GM21447 (cell line): ENCODE results near the gene ADAM33.

ENCODE experiments used
- ATAC-seq: cut with Tn5 transposase; IDR thresholded peaks from one replicate; pipeline ENCODE4 v1.9.1; 2021; ENCODE audit not compliant: unreplicated experiment

The ADAM33 gene

GRCh38 chr20:3652221-3652620 lies 29.6 kb downstream of the ADAM33 start:
- no peak for ATAC-seq

DNA sequence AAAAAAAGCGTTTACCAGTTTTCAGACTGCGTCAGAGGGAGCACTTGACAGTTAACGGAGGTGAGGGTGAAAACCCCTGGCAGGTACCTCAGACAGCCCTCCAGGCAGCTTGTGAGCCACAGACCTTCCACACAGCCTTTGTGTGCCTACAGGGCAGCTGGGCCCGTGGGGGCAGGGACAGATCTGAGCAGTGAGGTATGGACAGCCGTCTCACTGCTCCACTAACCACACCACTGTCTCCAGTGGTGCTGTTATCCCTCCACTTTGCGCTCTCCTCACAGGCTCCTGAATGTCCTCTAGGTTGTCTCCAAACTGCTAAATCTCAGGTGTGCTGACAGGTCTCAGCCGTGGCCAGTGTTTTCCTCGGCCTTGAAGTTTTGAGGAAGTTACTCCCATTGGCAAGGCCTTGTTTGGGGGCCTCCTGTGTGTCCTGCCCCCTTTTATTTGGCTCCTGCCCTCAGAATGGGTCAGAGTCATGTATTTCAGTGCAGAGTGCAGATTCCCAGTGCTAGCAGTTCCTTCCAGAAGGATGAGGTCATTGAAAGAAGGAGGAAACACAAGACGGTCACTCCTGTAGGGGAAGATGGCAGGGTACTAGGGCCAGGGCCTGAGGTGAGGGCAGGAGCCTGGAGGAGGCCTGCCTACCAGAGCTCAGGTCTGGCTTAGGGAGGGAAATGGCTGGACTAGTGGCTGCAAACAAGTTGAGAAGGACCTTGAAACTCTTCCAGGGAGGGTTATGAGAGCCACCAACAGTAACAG lies 30.4 kb downstream of the ADAM33 start:
- ATAC-seq = no peak

DNA sequence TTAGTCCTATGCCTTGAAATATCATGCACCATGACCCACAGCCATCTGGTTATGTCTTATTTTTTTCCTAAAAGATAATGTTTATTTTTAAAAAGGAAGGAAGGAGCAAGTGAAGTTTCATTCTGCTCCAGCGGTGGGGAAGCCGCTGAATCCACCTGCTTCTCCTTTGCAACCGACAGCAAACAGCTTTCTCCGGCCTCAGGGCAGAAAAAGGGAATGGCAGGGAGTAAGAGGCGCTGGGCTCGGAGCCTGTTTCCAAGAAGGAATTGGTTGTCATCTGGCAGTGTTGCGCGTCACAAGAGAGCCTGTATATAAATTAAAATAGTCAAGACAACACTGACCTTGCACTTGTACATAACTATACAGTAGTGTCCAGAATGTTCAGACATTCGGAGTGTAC lies 32.9 kb downstream of the ADAM33 start:
- ATAC-seq = no peak

DNA sequence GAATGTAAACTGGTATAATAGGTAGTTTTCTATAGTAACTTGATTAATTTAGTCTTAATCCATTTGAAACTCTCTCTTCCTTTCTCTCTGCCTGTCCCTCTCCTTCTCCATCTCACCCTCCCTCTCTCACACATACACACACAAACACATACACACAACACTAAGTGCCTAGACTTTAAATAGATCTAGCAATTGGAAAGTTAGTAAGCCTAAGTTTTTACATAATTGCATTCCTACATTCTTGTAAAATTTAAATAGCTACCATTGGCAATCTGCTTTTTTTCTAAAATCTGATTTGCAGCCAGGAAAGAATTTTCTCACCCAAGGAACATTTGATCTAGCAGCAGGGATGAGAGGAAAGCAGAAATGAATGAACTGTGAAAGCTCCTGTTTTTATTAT lies 34.3 kb downstream of the ADAM33 start:
- no peak for ATAC-seq

- ATAC-seq = no peak
Observed at GRCh38 chr20:3646651-3647050, 35.2 kb downstream of the ADAM33 start.

GRCh38 chr20:3646067-3646440 lies 35.8 kb downstream of the ADAM33 start:
- no peak for ATAC-seq

DNA sequence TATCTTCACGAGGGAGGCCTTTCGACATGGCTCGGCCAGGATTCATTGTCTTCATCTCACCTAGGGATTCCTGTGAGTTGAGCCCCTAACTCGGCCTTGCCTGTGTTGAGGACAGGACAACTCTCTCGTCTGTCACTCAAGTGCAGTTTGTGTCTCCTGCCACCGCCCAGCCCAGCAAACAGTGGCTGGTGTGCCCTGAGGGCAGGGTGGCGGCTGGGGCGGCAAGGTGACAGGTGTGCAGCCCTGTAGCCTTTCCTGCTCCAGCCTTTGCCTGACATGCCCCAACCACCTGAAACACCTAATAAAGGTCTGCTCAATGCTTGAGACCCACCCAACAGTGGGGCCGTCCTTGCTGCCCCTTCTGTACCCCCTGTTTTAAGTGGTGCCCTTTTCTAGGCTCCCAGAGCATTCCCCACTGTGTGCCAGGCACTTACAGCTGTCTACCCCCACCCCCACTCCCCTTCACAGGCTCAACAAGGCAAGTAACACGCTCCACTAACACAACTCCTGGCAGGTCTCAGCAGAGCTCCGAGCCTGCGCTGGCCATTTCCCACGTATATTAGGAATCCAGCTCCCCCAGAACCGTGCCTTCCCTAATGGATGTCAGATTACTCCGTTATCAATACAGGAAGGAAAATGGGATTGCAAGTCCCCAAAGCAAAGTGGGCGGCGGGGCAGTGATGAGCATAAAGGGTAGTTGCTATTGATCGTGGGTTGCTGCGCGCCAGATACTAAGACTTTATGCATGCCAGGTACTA lies 36.3 kb downstream of the ADAM33 start:
- ATAC-seq = no peak

DNA sequence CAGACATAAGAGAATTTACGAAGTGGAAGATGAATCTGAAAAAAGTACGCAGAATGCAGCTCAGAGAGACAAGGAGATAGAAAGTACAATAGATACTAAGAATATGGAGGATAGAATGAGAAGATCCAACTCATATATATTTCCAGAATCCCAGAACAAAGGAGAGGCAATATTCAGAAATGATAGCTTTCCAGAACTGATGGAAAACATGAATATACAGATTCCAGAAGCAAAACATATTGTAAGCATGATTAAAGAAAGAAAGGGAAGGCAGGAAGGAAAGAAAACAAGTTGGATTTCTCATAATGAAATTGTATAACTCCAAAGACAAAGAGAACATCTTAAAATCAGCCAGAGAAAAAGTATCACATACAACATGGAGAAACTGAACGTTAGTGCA lies 41.6 kb downstream of the ADAM33 start:
- ATAC-seq = no peak

- no peak for ATAC-seq
Observed at GRCh38 chr20:3635346-3635745, 46.5 kb downstream of the ADAM33 start.

DNA sequence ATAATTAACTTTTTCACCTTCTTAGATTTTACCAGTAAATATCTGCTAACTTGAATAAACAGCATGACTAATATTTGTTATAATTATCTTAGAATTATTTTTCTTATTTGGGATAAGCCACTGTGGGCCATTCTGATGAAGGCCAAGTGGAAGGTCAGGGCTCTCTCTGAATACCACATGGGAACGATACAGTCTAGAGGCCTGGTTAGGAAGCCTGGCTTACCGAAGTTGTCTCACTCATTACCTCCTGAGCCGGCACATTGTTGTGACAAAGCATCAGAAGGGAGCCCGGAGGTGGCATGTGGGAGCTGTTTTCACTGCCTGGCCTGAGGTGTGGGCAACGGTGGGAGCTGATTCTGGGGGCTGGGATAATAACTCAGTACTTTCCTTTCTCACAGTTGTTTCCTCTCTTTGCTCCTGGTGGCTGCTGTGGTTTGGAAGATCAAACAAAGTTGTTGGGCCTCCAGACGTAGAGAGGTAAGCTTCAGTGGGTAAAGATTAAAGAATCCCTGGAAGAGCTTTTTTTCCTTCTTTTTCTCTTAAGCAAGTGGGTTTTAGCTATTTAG lies 47.8 kb downstream of the ADAM33 start:
- ATAC-seq = no peak

DNA sequence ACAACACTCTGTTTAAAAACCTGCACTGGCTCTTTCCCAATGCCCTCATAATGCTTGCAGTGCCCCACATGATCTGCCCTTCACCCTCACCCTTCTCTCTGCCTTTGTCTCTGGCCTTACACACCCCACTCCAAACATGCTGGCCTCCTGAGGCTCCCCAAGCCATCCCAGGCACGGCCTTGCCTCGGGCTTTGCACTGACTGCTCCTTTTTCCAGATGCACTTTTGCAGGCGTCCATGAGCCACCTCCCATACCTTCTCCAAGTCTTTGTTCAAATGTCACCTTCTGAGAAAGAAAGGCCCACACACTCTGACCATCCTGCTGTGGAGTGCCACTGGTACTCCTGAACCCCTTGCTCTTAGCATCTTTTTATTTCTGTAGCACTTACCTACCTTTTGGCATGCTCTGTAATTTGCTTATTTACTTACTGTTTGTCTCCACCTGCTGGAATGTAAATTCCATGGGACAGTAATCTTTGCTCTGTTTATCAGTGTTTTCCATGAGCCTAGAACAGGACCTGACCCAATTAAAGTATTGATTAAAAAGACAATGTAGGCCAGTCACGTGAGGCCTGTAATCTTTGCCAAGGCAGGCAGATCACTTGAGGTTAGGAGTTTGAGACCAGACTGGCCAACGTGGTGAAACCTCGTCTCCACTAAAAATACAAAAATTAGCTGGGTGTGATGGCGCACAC lies 49.4 kb downstream of the ADAM33 start:
- ATAC-seq = no peak

DNA sequence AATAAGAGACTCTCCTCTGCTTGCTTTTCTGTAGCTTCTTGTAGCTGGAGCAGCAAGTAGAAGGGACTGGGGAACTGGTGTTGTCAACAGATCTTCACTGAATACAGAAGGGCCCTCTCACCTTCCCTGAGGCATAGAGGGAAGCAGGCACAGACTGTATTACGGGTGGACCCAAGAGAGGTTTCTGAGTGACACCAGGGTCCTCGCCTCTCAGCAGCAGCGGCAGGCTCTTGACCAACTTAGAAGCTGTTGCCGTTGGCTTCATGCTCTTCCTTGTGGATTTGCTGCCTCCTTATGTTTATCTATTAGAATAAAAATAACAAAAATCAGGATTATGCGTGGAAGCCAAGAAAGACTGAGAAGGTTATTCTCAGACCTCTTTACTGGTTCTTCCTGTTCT lies 50.3 kb downstream of the ADAM33 start:
- ATAC-seq = no peak

- ATAC-seq = no peak
Observed at GRCh38 chr20:3630429-3630828, 51.4 kb downstream of the ADAM33 start.

DNA sequence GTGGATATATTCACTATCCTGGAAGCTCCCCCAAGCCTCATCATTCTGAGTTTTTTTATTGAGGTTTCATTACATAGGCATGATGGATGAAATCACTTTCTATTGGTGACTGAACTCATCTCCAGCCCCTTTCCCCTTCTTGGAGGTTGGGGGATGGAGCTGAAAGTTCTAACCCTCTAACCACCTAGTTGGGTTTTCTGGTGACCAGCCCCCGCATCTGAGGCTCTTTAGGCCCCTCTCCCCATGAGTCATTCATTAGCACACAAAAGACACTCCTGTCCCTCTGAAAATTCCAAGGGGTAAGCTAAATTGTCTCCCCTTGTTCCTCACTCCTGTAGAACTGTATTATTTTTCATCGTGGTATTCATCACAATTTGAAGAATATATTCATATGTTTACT lies 51.9 kb downstream of the ADAM33 start:
- no peak for ATAC-seq

GRCh38 chr20:3628502-3629314 lies 53.1 kb downstream of the ADAM33 start:
- no peak for ATAC-seq

- ATAC-seq = no peak
Observed at GRCh38 chr20:3627476-3627875, 54.3 kb downstream of the ADAM33 start.

GRCh38 chr20:3622406-3622805 lies 59.4 kb downstream of the ADAM33 start:
- ATAC-seq = no peak

- no peak for ATAC-seq
Observed at GRCh38 chr20:3621111-3621510, 60.7 kb downstream of the ADAM33 start.
